Neural cell (in vitro differentiated cells): Measurements from ENCODE around the gene SOBP. TPM values are rescaled to one million over a fixed set of nuclear protein-coding genes. Genes with fewer than 3 reads are reported as not detected.

Source experiments
- H2AFZ ChIP-seq: fragments of 200-600, 300-800 bp; sonication (generic), shearing (Covaris generic); 2 replicates; pipeline ENCODE4 v1.6.0; 2014; ENCODE audit warnings: low read depth, mild to moderate bottlenecking, antibody characterized with exemption, low read length, moderate library complexity
- H3F3A ChIP-seq: fragments of 200-600 bp; shearing (Covaris generic); 2 replicates; pipeline ENCODE4 v1.6.1; 2016; ENCODE audit warnings: mild to moderate bottlenecking, moderate library complexity, mixed read lengths, antibody characterized with exemption, low read length; ENCODE audit not compliant: insufficient read depth, poor library complexity, severe bottlenecking
- H3K27ac ChIP-seq: fragments of 200-600, 300-800 bp; sonication (generic), shearing (Covaris generic); 2 replicates; pipeline ENCODE4 v1.5.1; 2014; ENCODE audit warnings: mild to moderate bottlenecking, low read length, moderate library complexity
- H3K27me3 ChIP-seq: fragments of 300-800, 200-600 bp; sonication (generic), shearing (Covaris generic); 2 replicates; pipeline ENCODE4 v1.6.0; 2014; ENCODE audit warnings: mild to moderate bottlenecking, low read depth, low read length, moderate library complexity; ENCODE audit not compliant: insufficient read depth
- H3K36me3 ChIP-seq: fragments of 300-800, 200-600 bp; sonication (generic), shearing (Covaris generic); 2 replicates; pipeline ENCODE4 v1.5.1; 2014; ENCODE audit warnings: mild to moderate bottlenecking, antibody characterized with exemption, low read length, moderate library complexity; ENCODE audit not compliant: insufficient read depth
- H3K4me2 ChIP-seq: fragments of 300-800, 200-600 bp; sonication (generic), shearing (Covaris generic); 2 replicates; pipeline ENCODE4 v1.6.0; 2014; ENCODE audit warnings: mild to moderate bottlenecking, low read length
- H3K4me3 ChIP-seq: fragments of 300-800, 200-600 bp; sonication (generic), shearing (Covaris generic); 2 replicates; pipeline ENCODE4 v1.5.1; 2014; ENCODE audit warnings: mild to moderate bottlenecking, low read length, moderate library complexity
- H3K79me2 ChIP-seq: fragments of 200-600 bp; shearing (Covaris generic); replicated peaks from 2 replicates; pipeline ENCODE4 v1.6.0; 2014; ENCODE audit warnings: mild to moderate bottlenecking, low read length, moderate library complexity; ENCODE audit not compliant: insufficient read depth
- H3K9ac ChIP-seq: fragments of 300-800, 200-600 bp; sonication (generic), shearing (Covaris generic); 2 replicates; pipeline ENCODE4 v1.6.1; 2016; ENCODE audit warnings: mild to moderate bottlenecking, low read length, mixed read lengths
- H3K9me2 ChIP-seq: fragments of 200-600 bp; shearing (Covaris generic); 2 replicates; pipeline ENCODE4 v1.6.1; 2016; ENCODE audit warnings: mild to moderate bottlenecking, low read length, mixed read lengths; ENCODE audit not compliant: insufficient read depth
- H3K9me3 ChIP-seq: fragments of 200-600, 300-800 bp; sonication (generic), shearing (Covaris generic); 2 replicates; pipeline ENCODE4 v1.6.1; 2016; ENCODE audit warnings: mild to moderate bottlenecking, mixed run types, low read length, moderate library complexity, mixed read lengths
- H4K20me1 ChIP-seq: fragments of 200-600 bp; shearing (Covaris generic); 2 replicates; pipeline ENCODE4 v1.6.1; 2016; ENCODE audit warnings: mild to moderate bottlenecking, mixed run types; ENCODE audit not compliant: insufficient read depth
- EP300 ChIP-seq: fragments of 450-650 bp; conservative IDR thresholded peaks from 2 replicates; pipeline ENCODE4 v1.6.1; 2014; ENCODE audit warnings: antibody characterized with exemption, mild to moderate bottlenecking, moderate library complexity; ENCODE audit not compliant: poor library complexity, severe bottlenecking
- EZH2 ChIP-seq: fragments of 200-600, 300-800 bp; shearing (Covaris generic), sonication (generic); IDR thresholded peaks from 2 replicates; pipeline ENCODE4 v1.6.1; 2014; ENCODE audit warnings: antibody characterized with exemption, low read length, borderline replicate concordance, mild to moderate bottlenecking; ENCODE audit not compliant: insufficient read depth, poor library complexity, severe bottlenecking
- MXI1 ChIP-seq: fragments of 450-650 bp; conservative IDR thresholded peaks from 2 replicates; pipeline ENCODE4 v1.6.1; 2014; ENCODE audit warnings: antibody characterized with exemption, mild to moderate bottlenecking; ENCODE audit not compliant: poor library complexity, severe bottlenecking
- POLR2AphosphoS5 ChIP-seq: IDR thresholded peaks from 2 replicates; pipeline ENCODE4 v1.6.1; 2012
- RAD21 ChIP-seq: fragments of 450-650 bp; conservative IDR thresholded peaks from 2 replicates; pipeline ENCODE4 v1.6.1; 2014; ENCODE audit warnings: antibody characterized with exemption, mild to moderate bottlenecking, moderate library complexity
- REST ChIP-seq: IDR thresholded peaks from 2 replicates; pipeline ENCODE4 v1.6.1; 2012; ENCODE audit warnings: borderline replicate concordance
- SMC3 ChIP-seq: fragments of 450-650 bp; conservative IDR thresholded peaks from 2 replicates; pipeline ENCODE4 v1.6.1; 2014; ENCODE audit warnings: antibody characterized with exemption, mild to moderate bottlenecking, moderate library complexity; ENCODE audit not compliant: poor library complexity
- TAF1 ChIP-seq: IDR thresholded peaks from 2 replicates; pipeline ENCODE4 v1.6.1; 2012; ENCODE audit warnings: low read depth
- polyA plus RNA-seq: library from polyadenylated mRNA; depleted of rRNA; stranded (reverse); fragments of >200 nt; gene quantifications from 2 replicates; pipeline ENCODE4 v1.2.3, GENCODE V29; 2014
- TF ChIP-seq, protein P1 (sequence below): fragments of 450-650 bp; IDR thresholded peaks from 2 replicates; pipeline ENCODE4 v1.5.1; 2014; ENCODE audit warnings: antibody characterized with exemption, mild to moderate bottlenecking, moderate library complexity; ENCODE audit not compliant: poor library complexity, severe bottlenecking

Gene SOBP
- polyA plus RNA-seq, 1 donor from 2014 or later: 16.4 TPM

DNA sequence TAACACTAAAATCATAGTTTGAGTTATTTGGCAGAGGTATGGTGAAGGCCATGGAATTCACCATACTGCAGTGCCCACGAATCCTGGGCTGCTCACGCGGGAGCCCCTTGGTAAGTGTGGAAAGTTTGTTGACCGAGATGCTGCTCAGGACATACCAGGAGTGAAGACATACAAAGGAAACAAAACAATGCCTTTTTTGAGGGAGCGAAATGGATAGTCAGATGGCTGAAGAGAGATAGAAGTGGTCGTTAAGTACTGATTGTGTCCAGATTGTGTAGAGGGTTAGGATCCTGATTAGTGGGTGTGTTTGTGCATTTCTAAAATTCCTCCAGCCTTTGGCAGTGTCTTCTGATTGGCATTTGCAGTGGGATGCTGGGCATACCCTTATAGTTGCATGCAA is 83.0 kb downstream of the SOBP start:
- H3K9me3 ChIP-seq: no peaks in the 10 kb centered on the region
- H3K9ac ChIP-seq: no peak overlapping the region
- no peak overlapping the region for H2AFZ ChIP-seq
- H3K27ac ChIP-seq: no peak overlapping the region
- H3K79me2 ChIP-seq: peaks cover 11% of the 10 kb centered on the region
- H3K4me2 ChIP-seq: no peak overlapping the region
- H3F3A ChIP-seq: peaks cover 3% of the 10 kb centered on the region
- no peak overlapping the region for H3K4me3 ChIP-seq
- TF ChIP-seq, protein P1, sequence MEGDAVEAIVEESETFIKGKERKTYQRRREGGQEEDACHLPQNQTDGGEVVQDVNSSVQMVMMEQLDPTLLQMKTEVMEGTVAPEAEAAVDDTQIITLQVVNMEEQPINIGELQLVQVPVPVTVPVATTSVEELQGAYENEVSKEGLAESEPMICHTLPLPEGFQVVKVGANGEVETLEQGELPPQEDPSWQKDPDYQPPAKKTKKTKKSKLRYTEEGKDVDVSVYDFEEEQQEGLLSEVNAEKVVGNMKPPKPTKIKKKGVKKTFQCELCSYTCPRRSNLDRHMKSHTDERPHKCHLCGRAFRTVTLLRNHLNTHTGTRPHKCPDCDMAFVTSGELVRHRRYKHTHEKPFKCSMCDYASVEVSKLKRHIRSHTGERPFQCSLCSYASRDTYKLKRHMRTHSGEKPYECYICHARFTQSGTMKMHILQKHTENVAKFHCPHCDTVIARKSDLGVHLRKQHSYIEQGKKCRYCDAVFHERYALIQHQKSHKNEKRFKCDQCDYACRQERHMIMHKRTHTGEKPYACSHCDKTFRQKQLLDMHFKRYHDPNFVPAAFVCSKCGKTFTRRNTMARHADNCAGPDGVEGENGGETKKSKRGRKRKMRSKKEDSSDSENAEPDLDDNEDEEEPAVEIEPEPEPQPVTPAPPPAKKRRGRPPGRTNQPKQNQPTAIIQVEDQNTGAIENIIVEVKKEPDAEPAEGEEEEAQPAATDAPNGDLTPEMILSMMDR: no peak
- TF ChIP-seq POLR2AphosphoS5 (no peak), MXI1 (no peak), REST (no peak), RAD21 (no peak), SMC3 (no peak), EZH2 (no peak)
- H4K20me1 ChIP-seq: no peaks in the 10 kb centered on the region
- H3K9me2 ChIP-seq: no peaks in the 10 kb centered on the region
- no peaks in the 10 kb centered on the region for H3K27me3 ChIP-seq
- H3K36me3 ChIP-seq: peaks cover 10% of the 10 kb centered on the region

DNA sequence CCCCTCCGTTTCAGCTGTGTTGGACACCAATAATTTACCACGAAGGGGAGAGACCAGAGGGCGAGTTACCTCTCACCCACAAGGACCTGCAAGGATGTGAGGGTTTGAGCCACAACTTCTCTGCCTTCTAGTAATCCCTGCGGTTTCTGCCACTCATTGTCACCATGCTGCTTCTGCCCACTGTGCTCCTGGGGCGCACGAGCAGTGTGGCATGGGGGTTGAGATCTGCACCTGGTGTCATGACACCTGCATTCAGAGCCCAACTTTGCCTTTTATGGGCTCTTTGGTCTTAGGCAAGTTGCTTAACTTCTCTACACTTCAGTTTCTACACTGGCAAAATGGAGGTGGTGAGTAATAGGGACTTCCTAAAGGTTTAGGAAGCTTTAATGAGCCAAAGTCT is 84.9 kb downstream of the SOBP start:
- no peaks in the 10 kb centered on the region for H3K9me2 ChIP-seq
- no peaks in the 10 kb centered on the region for H4K20me1 ChIP-seq
- H3K4me3 ChIP-seq: no peak overlapping the region
- H3K4me2 ChIP-seq: no peak overlapping the region
- no peak for TF ChIP-seq POLR2AphosphoS5
- TF ChIP-seq TAF1: no peak
- TF ChIP-seq REST: no peak
- TF ChIP-seq EZH2: no peak
- TF ChIP-seq, protein P1: no peak
- no peak for TF ChIP-seq SMC3
- TF ChIP-seq RAD21: no peak
- no peak for TF ChIP-seq EP300
- TF ChIP-seq MXI1: no peak
- no peak overlapping the region for H3K27ac ChIP-seq
- H3K9me3 ChIP-seq: no peaks in the 10 kb centered on the region
- H3K9ac ChIP-seq: no peak overlapping the region
- H3K36me3 ChIP-seq: peaks cover 7% of the 10 kb centered on the region
- H2AFZ ChIP-seq: no peak overlapping the region
- H3K27me3 ChIP-seq: no peaks in the 10 kb centered on the region
- H3K79me2 ChIP-seq: peaks cover 8% of the 10 kb centered on the region
- peaks cover 3% of the 10 kb centered on the region for H3F3A ChIP-seq
